Activated CD4-positive, alpha-beta memory T cell treated with anti-CD3 and anti-CD28 coated beads, Interleukin-2, amount 10 ng/mL, durations not matched to agents 7 days and 5 days (primary cell): ENCODE data around the gene TMEM95. TPM values are rescaled to one million over a fixed set of nuclear protein-coding genes. Genes with fewer than 3 reads are reported as not detected.
A peak's percentile ranks its signal among the peaks of the same experiment; 100 is the strongest.

Experiments
- CTCF ChIA-PET: fragments of 350-600 bp; sonication (Branson Sonifier 250); formaldehyde crosslinking; loops from one replicate; lab custom pipeline; 2021; ENCODE audit warnings: antibody characterized with exemption, inconsistent platforms; lab: Charles Lee
- POLR2A ChIA-PET: fragments of 350-600 bp; sonication (Branson Sonifier 250); formaldehyde crosslinking; loops from one replicate; lab custom pipeline; 2021; ENCODE audit warnings: antibody characterized with exemption; lab: Charles Lee
- DNase-seq: peaks from one replicate; pipeline ENCODE4 v3.0.0-alpha.2; 2020
- H3K27ac Mint-ChIP-seq: one replicate; pipeline ENCODE4 v1.8.0; 2021; ENCODE audit warnings: mild to moderate bottlenecking, mixed read lengths
- H3K27me3 Mint-ChIP-seq: one replicate; pipeline ENCODE4 v1.8.0; 2021; ENCODE audit warnings: mixed read lengths
- H3K36me3 Mint-ChIP-seq: one replicate; pipeline ENCODE4 v1.8.0; 2021; ENCODE audit warnings: low read depth, mixed read lengths
- H3K4me1 Mint-ChIP-seq: one replicate; pipeline ENCODE4 v1.8.0; 2021; ENCODE audit warnings: mixed read lengths
- H3K4me3 Mint-ChIP-seq: one replicate; pipeline ENCODE4 v1.8.0; 2021; ENCODE audit warnings: mild to moderate bottlenecking, mixed read lengths
- H3K9me3 Mint-ChIP-seq: one replicate; pipeline ENCODE4 v1.8.0; 2021; ENCODE audit warnings: mixed read lengths
- total RNA-seq, 2 experiments: library from RNA; stranded (reverse); gene quantifications; one replicate each; pipeline ENCODE4 v1.2.3, GENCODE V29; 2021

The TMEM95 gene, protein sequence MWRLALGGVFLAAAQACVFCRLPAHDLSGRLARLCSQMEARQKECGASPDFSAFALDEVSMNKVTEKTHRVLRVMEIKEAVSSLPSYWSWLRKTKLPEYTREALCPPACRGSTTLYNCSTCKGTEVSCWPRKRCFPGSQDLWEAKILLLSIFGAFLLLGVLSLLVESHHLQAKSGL
- not detected for total RNA-seq

GRCh38 chr17:7355053-7355452, at the start of gene TMEM95:
Gene TMEM95 (plus strand): TSS chr17:7355156. CDS start chr17:7355205, 49 bp downstream.
- Mint-ChIP-seq H3K27ac (peak within 1 kb of the TSS; percentile 47), H3K27me3 (no peaks in the 10 kb centered on the region), H3K4me3 (no peak within 1 kb of the TSS), H3K4me1 (peaks cover 49% of the 10 kb centered on the region), H3K36me3 (peaks cover 21% of the 10 kb centered on the region), H3K9me3 (no peaks in the 10 kb centered on the region)
- CTCF ChIA-PET = interaction anchor here (0.6 to 4.5 kb wide), 26 partner anchors 10 to 456 kb away, joined by 3 to 47 read pairs (median 6); partner anchors contain the start of genes ACAP1, FGF11, NEURL4 and SENP3
- DNase-seq = no peak
- POLR2A ChIA-PET = interaction anchor here (1.4 to 3.1 kb wide), 6 partner anchors 18 to 206 kb away, joined by 3 to 20 read pairs (median 6); partner anchors contain the start of genes ACAP1, POLR2A, SENP3 and TMEM102

- H3K36me3 Mint-ChIP-seq = peaks cover 38% of the 10 kb centered on the region
- peak; percentile 100 for DNase-seq
- H3K27ac Mint-ChIP-seq = peak within 1 kb of the TSS; percentile 100
- peak within 1 kb of the TSS; percentile 90 for H3K4me3 Mint-ChIP-seq
- H3K4me1 Mint-ChIP-seq = peaks cover 40% of the 10 kb centered on the region
- no peaks in the 10 kb centered on the region for H3K9me3 Mint-ChIP-seq
- ChIA-PET POLR2A (interaction anchor here (1.4 to 1.7 kb wide), 2 partner anchors 8 to 10 kb away, joined by 4 read pairs; partner anchors contain the start of gene GPS2), CTCF (no interaction called here)
- no peaks in the 10 kb centered on the region for H3K27me3 Mint-ChIP-seq
Measured at GRCh38 chr17:7306911-7307685, 47.9 kb upstream of the TMEM95 start, which contains the start of gene EIF5A. Gene EIF5A (plus strand): TSS chr17:7307628. CDS start chr17:7309636, 2,008 bp downstream.

DNA sequence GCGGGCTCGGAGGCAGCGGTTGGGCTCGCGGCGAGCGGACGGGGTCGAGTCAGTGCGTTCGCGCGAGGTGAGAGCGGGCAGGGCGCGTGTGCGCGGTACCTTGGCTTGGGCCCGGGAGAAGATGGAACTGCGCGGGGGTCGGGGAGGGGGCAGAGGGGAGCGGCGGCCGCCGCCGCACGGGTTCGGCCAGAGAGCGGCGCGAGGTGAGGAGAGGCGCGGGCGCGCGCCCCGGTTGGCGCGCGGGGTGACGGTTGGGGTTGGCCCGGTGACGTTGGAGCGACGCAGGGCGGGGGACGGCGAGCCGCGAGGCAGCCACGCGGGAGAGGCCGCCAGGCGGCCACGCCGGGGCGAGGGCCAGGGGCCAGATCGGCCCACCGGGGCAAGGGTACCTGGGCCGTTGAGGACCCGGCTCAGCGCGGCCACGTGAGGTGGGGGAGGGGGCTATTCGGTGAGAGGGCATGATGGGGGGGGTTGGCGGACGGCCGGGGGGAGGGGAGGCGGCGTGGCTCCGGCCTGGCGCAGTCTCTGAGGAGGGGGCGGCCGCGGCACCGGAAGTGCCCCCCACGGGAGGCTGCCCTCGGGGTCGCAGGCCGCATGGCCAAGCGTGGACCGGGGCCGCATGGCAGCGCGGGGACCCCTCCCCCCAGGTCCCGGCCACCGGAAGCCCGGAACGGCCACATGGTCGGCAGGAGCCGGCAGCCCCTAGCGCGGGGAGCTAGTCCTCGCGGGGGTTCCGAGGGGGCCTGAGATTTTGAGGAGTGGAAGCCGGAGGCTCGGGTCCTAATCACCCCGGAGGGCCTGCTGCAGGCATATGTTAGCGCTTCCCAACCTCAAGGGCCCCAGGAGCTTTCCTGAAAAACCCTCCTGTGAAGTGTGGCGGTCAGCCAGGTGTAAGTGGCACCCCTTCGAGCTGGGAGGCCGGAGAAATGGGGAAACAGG, 47.0 kb upstream of the TMEM95 start:
- Mint-ChIP-seq H3K27ac (peak overlapping the region; percentile 100), H3K36me3 (peaks cover 46% of the 10 kb centered on the region), H3K9me3 (no peaks in the 10 kb centered on the region), H3K4me3 (peak overlapping the region; percentile 90), H3K27me3 (no peaks in the 10 kb centered on the region), H3K4me1 (peaks cover 49% of the 10 kb centered on the region)
- DNase-seq = peak; percentile 62
- POLR2A ChIA-PET = interaction anchor here (0.8 to 11.2 kb wide), 16 partner anchors 9 to 379 kb away, joined by 3 to 109 read pairs (median 4); partner anchors contain the start of genes ACAP1, CTDNEP1, GABARAP and MPDU1
- CTCF ChIA-PET = no interaction called here

- Mint-ChIP-seq H3K27me3 (no peaks in the 10 kb centered on the region), H3K4me1 (peaks cover 57% of the 10 kb centered on the region), H3K9me3 (no peaks in the 10 kb centered on the region), H3K36me3 (peaks cover 54% of the 10 kb centered on the region), H3K27ac (peak overlapping the region; percentile 94), H3K4me3 (peak overlapping the region; percentile 82)
- CTCF ChIA-PET = no interaction called here
- POLR2A ChIA-PET = interaction anchor here (0.6 to 11.2 kb wide), 18 partner anchors 9 to 378 kb away, joined by 3 to 109 read pairs (median 4); partner anchors contain the start of genes ACAP1, CTDNEP1, GABARAP and MPDU1
- DNase-seq = peak; percentile 84
Measured at GRCh38 chr17:7308625-7309433, 46.1 kb upstream of the TMEM95 start.

DNA sequence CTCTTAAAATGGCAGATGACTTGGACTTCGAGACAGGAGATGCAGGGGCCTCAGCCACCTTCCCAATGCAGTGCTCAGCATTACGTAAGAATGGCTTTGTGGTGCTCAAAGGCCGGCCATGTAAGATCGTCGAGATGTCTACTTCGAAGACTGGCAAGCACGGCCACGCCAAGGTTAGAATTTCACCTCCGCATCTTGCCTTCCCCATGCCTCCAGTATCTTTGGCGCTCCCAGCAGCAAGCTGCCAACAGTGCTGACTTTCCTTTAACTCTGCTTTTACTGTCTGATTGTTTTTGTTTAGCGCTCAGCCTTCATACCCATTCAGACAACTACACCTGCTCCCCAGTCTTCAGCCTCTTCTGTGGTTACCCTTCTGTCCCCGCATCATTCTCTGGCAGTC, 45.3 kb upstream of the TMEM95 start:
- peaks cover 62% of the 10 kb centered on the region for H3K36me3 Mint-ChIP-seq
- no peaks in the 10 kb centered on the region for H3K27me3 Mint-ChIP-seq
- CTCF ChIA-PET = no interaction called here
- peaks cover 65% of the 10 kb centered on the region for H3K4me1 Mint-ChIP-seq
- no peak for DNase-seq
- peak overlapping the region; percentile 94 for H3K27ac Mint-ChIP-seq
- peak overlapping the region; percentile 82 for H3K4me3 Mint-ChIP-seq
- no peaks in the 10 kb centered on the region for H3K9me3 Mint-ChIP-seq
- POLR2A ChIA-PET = interaction anchor here (0.6 to 11.2 kb wide), 11 partner anchors 11 to 378 kb away, joined by 3 to 109 read pairs (median 4); partner anchors contain the start of genes ACAP1, CTDNEP1, GABARAP and NEURL4

DNA sequence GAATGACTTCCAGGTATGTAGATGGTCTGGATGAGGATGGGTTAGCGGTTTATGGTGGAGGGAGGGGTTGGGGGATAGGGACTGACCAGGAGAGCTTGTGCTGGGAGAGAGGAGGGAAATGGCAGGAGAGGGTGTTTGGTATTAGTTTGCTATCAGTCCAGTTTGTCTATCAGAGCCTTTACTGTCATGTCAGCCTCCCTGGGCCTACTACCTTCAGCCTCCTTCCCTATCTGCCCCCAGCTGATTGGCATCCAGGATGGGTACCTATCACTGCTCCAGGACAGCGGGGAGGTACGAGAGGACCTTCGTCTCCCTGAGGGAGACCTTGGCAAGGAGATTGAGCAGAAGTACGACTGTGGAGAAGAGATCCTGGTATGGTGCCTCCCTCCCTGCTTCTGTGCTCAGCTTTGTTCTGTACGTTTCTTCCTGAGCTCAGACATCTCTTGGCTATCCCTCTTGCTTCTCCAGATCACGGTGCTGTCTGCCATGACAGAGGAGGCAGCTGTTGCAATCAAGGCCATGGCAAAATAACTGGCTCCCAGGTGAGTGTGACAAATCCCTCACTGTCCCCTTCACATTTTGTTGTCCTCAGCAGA, 43.7 kb upstream of the TMEM95 start:
- H3K27ac Mint-ChIP-seq = peak overlapping the region; percentile 45
- CTCF ChIA-PET = no interaction called here
- H3K36me3 Mint-ChIP-seq = peaks cover 64% of the 10 kb centered on the region
- DNase-seq = no peak
- peaks cover 73% of the 10 kb centered on the region for H3K4me1 Mint-ChIP-seq
- no peak overlapping the region for H3K4me3 Mint-ChIP-seq
- no peaks in the 10 kb centered on the region for H3K27me3 Mint-ChIP-seq
- no peaks in the 10 kb centered on the region for H3K9me3 Mint-ChIP-seq
- POLR2A ChIA-PET = interaction anchor here (4.7 to 11.2 kb wide), 2 partner anchors 19 to 24 kb away, joined by 27 to 109 read pairs; partner anchors contain the start of genes ACAP1 and NEURL4

- H3K4me1 Mint-ChIP-seq = peaks cover 70% of the 10 kb centered on the region
- peak overlapping the region; percentile 79 for H3K27ac Mint-ChIP-seq
- peaks cover 64% of the 10 kb centered on the region for H3K36me3 Mint-ChIP-seq
- POLR2A ChIA-PET = interaction anchor here (1.2 to 11.2 kb wide), 8 partner anchors 17 to 374 kb away, joined by 4 to 109 read pairs (median 18); partner anchors contain the start of genes ACAP1, GABARAP, KCTD11 and NEURL4
- CTCF ChIA-PET = interaction anchor here (0.7 to 6.0 kb wide), 6 partner anchors 9 to 24 kb away, joined by 3 to 39 read pairs (median 4); partner anchors contain the start of genes ACAP1 and NEURL4
- no peaks in the 10 kb centered on the region for H3K27me3 Mint-ChIP-seq
- H3K4me3 Mint-ChIP-seq = peak overlapping the region; percentile 30
- DNase-seq = no peak
- H3K9me3 Mint-ChIP-seq = no peaks in the 10 kb centered on the region
Measured at GRCh38 chr17:7312432-7313087, 42.4 kb upstream of the TMEM95 start.

GRCh38 chr17:7313088-7313889, 41.7 kb upstream of the TMEM95 start:
- Mint-ChIP-seq H3K27ac (peak overlapping the region; percentile 79), H3K4me1 (peaks cover 70% of the 10 kb centered on the region), H3K36me3 (peaks cover 68% of the 10 kb centered on the region), H3K4me3 (peak overlapping the region; percentile 80), H3K9me3 (no peaks in the 10 kb centered on the region), H3K27me3 (no peaks in the 10 kb centered on the region)
- CTCF ChIA-PET = interaction anchor here (0.7 to 6.0 kb wide), 8 partner anchors 8 to 267 kb away, joined by 3 to 39 read pairs (median 4); partner anchors contain the start of genes ACAP1 and NEURL4
- POLR2A ChIA-PET = interaction anchor here (1.0 to 11.2 kb wide), 10 partner anchors 13 to 374 kb away, joined by 3 to 109 read pairs (median 8); partner anchors contain the start of genes ACAP1, GABARAP, KCTD11 and NEURL4
- DNase-seq = no peak

GRCh38 chr17:7313890-7314718, 40.9 kb upstream of the TMEM95 start:
- ChIA-PET POLR2A (interaction anchor here (0.6 to 11.2 kb wide), 16 partner anchors 8 to 373 kb away, joined by 3 to 109 read pairs (median 4); partner anchors contain the start of genes ACAP1, GABARAP, KCTD11 and NEURL4), CTCF (interaction anchor here (0.7 to 6.0 kb wide), 8 partner anchors 8 to 268 kb away, joined by 3 to 39 read pairs (median 4); partner anchors contain the start of genes ACAP1, NEURL4 and TMEM95)
- H3K9me3 Mint-ChIP-seq = no peaks in the 10 kb centered on the region
- peak overlapping the region; percentile 80 for H3K4me3 Mint-ChIP-seq
- peaks cover 65% of the 10 kb centered on the region for H3K36me3 Mint-ChIP-seq
- peaks cover 66% of the 10 kb centered on the region for H3K4me1 Mint-ChIP-seq
- H3K27ac Mint-ChIP-seq = peak overlapping the region; percentile 79
- H3K27me3 Mint-ChIP-seq = no peaks in the 10 kb centered on the region
- DNase-seq = no peak
